Measurements from ENCODE around the gene PITX2. TPM values are rescaled to one million over a fixed set of nuclear protein-coding genes. Genes with fewer than 3 reads are reported as not detected.

The PITX2 gene
- total and polyA plus RNA-seq, 10 of the 15 experiments (the other 5 are each of a cell fraction or from before 2014, with no cell fraction given): not detected

- H3K4me2 ChIP-seq (ENCODE audit: control insufficient read depth, insufficient read depth): no peak overlapping the region
- no peak overlapping the region for H3K9ac ChIP-seq (ENCODE audit: control insufficient read depth, insufficient read depth, low read length)
- no TSS peak for BruUV-seq (replicated peaks)
- FAIRE-seq (no peak), ATAC-seq (no peak), DNase-seq (ENCODE audit: low read depth, low spot score) (no peak)
- no peaks in the 10 kb centered on the region for H3K9me3 ChIP-seq (replicated peaks; ENCODE audit: control insufficient read depth, insufficient read depth, low read length)
- no peaks in the 10 kb centered on the region for H3K79me2 ChIP-seq (ENCODE audit: control insufficient read depth, insufficient read depth, low read length)
- no peak overlapping the region for H3K27ac ChIP-seq (ENCODE audit: control insufficient read depth, insufficient read depth)
- in situ Hi-C loops (cut with MboI) (loop anchor here (10.0 to 25.0 kb wide), 4 partner anchors 330 to 1403 kb away; no protein-coding TSS in a partner anchor), intact Hi-C loops (cut with micrococcal nuclease; ENCODE audit: unreplicated experiment) (loop anchor here (5.0 kb wide), 1 partner anchor 323 kb away; no protein-coding TSS in a partner anchor)
- SMC1A ChIA-PET (ENCODE audit: uncharacterized antibody, unreplicated experiment): interaction anchor here (1.1 to 2.0 kb wide), 3 partner anchors 324 to 648 kb away, joined by 3 to 5 read pairs (median 3); no protein-coding TSS in a partner anchor
- no peak overlapping the region for H2AFZ ChIP-seq (ENCODE audit: control insufficient read depth, low read depth, low read length)
- CTCF ChIA-PET: interaction anchor here (0.6 to 1.3 kb wide), 2 partner anchors 316 to 336 kb away, joined by 3 to 4 read pairs; no protein-coding TSS in a partner anchor
- H3K4me1 ChIP-seq (ENCODE audit: control insufficient read depth, insufficient read depth, low read length): no peaks in the 10 kb centered on the region
- no peak overlapping the region for H3K4me3 ChIP-seq
- RAD21 ChIA-PET (ENCODE audit: unreplicated experiment): no interaction called here
- POLR2A ChIA-PET: no interaction called here
- no peaks in the 10 kb centered on the region for H4K20me1 ChIP-seq (ENCODE audit: control insufficient read depth, insufficient read depth)
- WGBS (ENCODE audit: insufficient coverage, insufficient replicate concordance, low lambda C conversion rate, missing lambda C conversion rate): 20% methylated on average over 11 of the region's 11 CpGs
- H3K27me3 ChIP-seq (replicated peaks in 1 of 2; ENCODE audit: control insufficient read depth in 2 of 2, insufficient read depth in 2 of 2, low read length in 1 of 2): peaks cover 21 to 49% of the 10 kb centered on the region in 2 experiments
- H3K36me3 ChIP-seq (ENCODE audit: control insufficient read depth in 2 of 2, insufficient read depth in 2 of 2, low read length in 1 of 2): no peaks in the 10 kb centered on the region
- no peak for TF ChIP-seq LARP7 (IDR thresholded peaks at IDR 0.05)
- TF ChIP-seq FOXM1 (IDR thresholded peaks at IDR 0.05; ENCODE audit: low read depth, low read length): no peak
- TF ChIP-seq RFX5 (IDR thresholded peaks at IDR 0.05; ENCODE audit: low read depth, low read length): no peak
- TF ChIP-seq ZBTB40 (IDR thresholded peaks at IDR 0.05; ENCODE audit: borderline replicate concordance): no peak
- TF ChIP-seq ZZZ3 (IDR thresholded peaks at IDR 0.05; ENCODE audit: control insufficient read depth, insufficient read length, low read depth): no peak
- TF ChIP-seq PKNOX1 (IDR thresholded peaks at IDR 0.05): no peak
- TF ChIP-seq ZNF592 (IDR thresholded peaks at IDR 0.05): no peak
- TF ChIP-seq TCF7 (IDR thresholded peaks at IDR 0.05; ENCODE audit: borderline replicate concordance): no peak
- TF ChIP-seq NRF1 (conservative IDR thresholded peaks at IDR 0.05; ENCODE audit: low read depth, low read length): no peak
- TF ChIP-seq ZNF384 (IDR thresholded peaks at IDR 0.05; ENCODE audit: borderline replicate concordance, low read depth, low read length): no peak
- TF ChIP-seq CTCF (IDR thresholded peaks at IDR 0.05 in 2 of 3, conservative IDR thresholded peaks at IDR 0.05 in 1 of 3; ENCODE audit: control insufficient read depth in 2 of 3, extremely low read depth in 1 of 3, insufficient read depth in 1 of 3, low read depth in 3 of 3, low read length in 3 of 3): no peak
Observed at GRCh38 chr4:110634350-110635162, 11.7 kb upstream of the PITX2 start.
